Breast epithelium (tissue), 4 donors: ENCODE measurements around the gene CEP170. TPM values are rescaled to one million over a fixed set of nuclear protein-coding genes. Genes with fewer than 3 reads are reported as not detected.
"Not testable (repeated sequence)": the region's sequence is repeated elsewhere in the genome, so short reads cannot be mapped to it uniquely, and the experiment has no call there.

Experiments used
- DNase-seq, 2 donors: peaks; one replicate each; pipeline ENCODE4 v3.0.0-alpha.2; 2019; ENCODE audit warnings: low spot score in 2 of 2
- H3K27ac ChIP-seq, 2 donors: fragments of 200-600 bp; sonication (generic) in 1 of 2; one replicate each; pipeline ENCODE4 v1.5.1; 2016 to 2019; ENCODE audit warnings: mild to moderate bottlenecking in 1 of 2
- H3K27me3 ChIP-seq, 2 donors: fragments of 200-600 bp; sonication (generic) in 1 of 2; one replicate each; pipeline versions ENCODE4 v1.5.1 to v1.6.0; 2017 to 2019; ENCODE audit warnings: control low read depth in 1 of 2, mild to moderate bottlenecking in 1 of 2
- H3K36me3 ChIP-seq: fragments of 200-600 bp; one replicate; pipeline ENCODE4 v1.5.1; 2019
- H3K4me1 ChIP-seq, 2 donors: fragments of 200-600 bp; sonication (generic); one replicate each; pipeline ENCODE4 v1.5.1; 2016 to 2019; ENCODE audit warnings: control low read depth in 1 of 2
- H3K4me3 ChIP-seq, 3 donors: fragments of 200-600 bp; sonication (generic); 1 replicate in 2 of 3; 2 replicates in 1 of 3; pipeline ENCODE4 v1.5.1; 2016 to 2019; ENCODE audit warnings: mild to moderate bottlenecking in 3 of 3, moderate library complexity in 2 of 3
- H3K9me3 ChIP-seq, 2 donors: fragments of 200-600 bp; sonication (generic) in 1 of 2; one replicate each; pipeline ENCODE4 v1.5.1; 2016 to 2019; ENCODE audit warnings: control low read depth in 1 of 2
- CTCF ChIP-seq, 3 donors: fragments of 450-650 bp; IDR thresholded peaks; one replicate each; pipeline ENCODE4 v1.5.1; 2016 to 2017; ENCODE audit warnings: antibody characterized with exemption in 3 of 3, mild to moderate bottlenecking in 3 of 3, moderate library complexity in 3 of 3
- POLR2A ChIP-seq: fragments of 450-650 bp; IDR thresholded peaks from one replicate; pipeline ENCODE4 v1.6.1; 2016; ENCODE audit warnings: antibody characterized with exemption, mild to moderate bottlenecking, moderate library complexity
- POLR2AphosphoS5 ChIP-seq, 3 donors: sonication (generic); formaldehyde crosslinking; IDR thresholded peaks; one replicate each; pipeline ENCODE4 v1.6.1; 2017; ENCODE audit warnings: antibody characterized with exemption in 3 of 3
- intact Hi-C: fragments of 100-400 bp; cut with DNase I; formaldehyde crosslinking; loops from one replicate; pipeline ENCODE4 v1.15.1; 2023; ENCODE audit warnings: low total_unique reads
- total RNA-seq, 3 donors: library from RNA; depleted of rRNA; stranded (reverse); fragments of >200 nt; gene quantifications; one replicate each; pipeline ENCODE4 v1.1.0, GENCODE V29; 2016

The CEP170 gene
- total RNA-seq, 3 donors from 2014 or later: 37.4 to 54.2 (median 47.4) TPM

DNA sequence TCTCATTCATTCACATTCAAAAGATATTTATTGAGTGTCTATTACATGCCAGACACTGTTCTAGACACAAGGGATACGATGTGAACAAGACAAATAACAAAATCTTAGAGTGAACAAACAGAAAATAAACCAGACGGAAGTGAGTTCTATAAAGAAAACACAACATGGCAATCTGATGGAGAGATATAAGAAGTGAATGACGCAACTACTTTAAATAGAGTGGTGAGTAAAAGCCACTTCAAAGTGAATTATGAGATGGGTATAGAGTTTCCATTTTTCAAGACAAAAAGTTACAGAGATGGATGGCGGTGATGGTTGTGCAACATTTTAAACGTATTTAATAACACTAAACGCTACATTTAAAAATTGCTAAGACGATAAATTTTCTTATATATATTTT lies 75.4 kb downstream of the CEP170 start:
- H3K4me1 ChIP-seq: no peaks in the 10 kb centered on the region
- no peaks in the 10 kb centered on the region for H3K9me3 ChIP-seq
- H3K36me3 ChIP-seq: no peaks in the 10 kb centered on the region
- H3K27ac ChIP-seq: no peak overlapping the region
- H3K4me3 ChIP-seq: no peak overlapping the region
- TF ChIP-seq POLR2AphosphoS5 (IDR thresholded peaks at IDR 0.05) (no peak), CTCF (IDR thresholded peaks at IDR 0.05) (no peak), POLR2A (no peak)
- H3K27me3 ChIP-seq: no peaks in the 10 kb centered on the region
- intact Hi-C loops: no loop called here
- DNase-seq: no peak

GRCh38 chr1:243177792-243178191 lies 77.3 kb downstream of the CEP170 start:
- H3K9me3 ChIP-seq, DNase-seq, H3K27me3 ChIP-seq, H3K36me3 ChIP-seq, H3K4me1 ChIP-seq, intact Hi-C loops, H3K4me3 ChIP-seq, H3K27ac ChIP-seq: not testable (repeated sequence)

GRCh38 chr1:243173758-243174369 lies 81.2 kb downstream of the CEP170 start:
- intact Hi-C loops, H3K27me3 ChIP-seq, H3K4me3 ChIP-seq, H3K36me3 ChIP-seq, H3K4me1 ChIP-seq, H3K27ac ChIP-seq, H3K9me3 ChIP-seq, DNase-seq: not testable (repeated sequence)

- H3K27ac ChIP-seq, H3K9me3 ChIP-seq, intact Hi-C loops, H3K4me3 ChIP-seq, H3K27me3 ChIP-seq, H3K4me1 ChIP-seq, H3K36me3 ChIP-seq, DNase-seq: not testable (repeated sequence)
Observed at GRCh38 chr1:243164911-243165310, 90.2 kb downstream of the CEP170 start.

GRCh38 chr1:243150906-243151305 lies 104.2 kb downstream of the CEP170 start:
- H3K4me1 ChIP-seq, DNase-seq, H3K36me3 ChIP-seq, H3K4me3 ChIP-seq, H3K9me3 ChIP-seq, H3K27ac ChIP-seq, intact Hi-C loops, H3K27me3 ChIP-seq: not testable (repeated sequence)

DNA sequence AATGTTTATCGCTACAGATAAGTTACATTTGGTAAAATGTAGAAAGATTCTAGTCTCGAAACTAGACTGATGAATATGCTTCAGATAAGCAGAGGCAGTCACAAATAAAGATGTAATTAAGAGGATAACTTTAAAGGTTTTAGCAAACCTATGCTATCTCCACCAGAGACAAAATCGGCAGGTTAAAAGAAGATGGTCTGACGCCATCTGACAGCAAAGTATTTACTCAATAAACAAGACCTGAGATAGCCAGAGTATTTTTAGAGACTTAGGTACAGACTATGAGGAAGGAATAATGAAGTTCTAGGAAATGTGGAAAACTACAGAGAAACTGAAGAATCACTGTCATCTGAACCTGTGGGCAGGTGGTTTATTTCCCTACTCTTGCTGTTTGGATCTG lies 106.0 kb downstream of the CEP170 start:
- H3K9me3 ChIP-seq, H3K36me3 ChIP-seq, H3K4me1 ChIP-seq, DNase-seq, H3K27ac ChIP-seq, H3K27me3 ChIP-seq, intact Hi-C loops, H3K4me3 ChIP-seq: not testable (repeated sequence)

DNA sequence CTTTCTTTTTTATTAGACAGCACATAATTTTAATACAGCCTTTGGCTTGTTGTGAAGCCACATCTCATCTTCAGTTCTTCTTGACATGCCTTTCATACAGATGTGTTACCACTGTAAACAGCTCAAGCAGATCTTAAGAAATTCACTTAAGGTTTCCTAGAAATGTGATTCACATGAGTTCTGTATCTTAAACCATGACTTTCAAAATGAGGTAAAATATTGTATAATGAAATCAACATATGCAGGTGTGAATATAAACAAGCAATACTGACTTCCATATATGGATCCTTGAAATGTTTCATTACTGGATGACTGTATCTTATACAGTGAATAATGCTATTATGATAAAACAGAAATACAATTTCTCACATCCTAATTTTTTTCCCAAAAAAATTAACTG lies 107.7 kb downstream of the CEP170 start:
- intact Hi-C loops, H3K36me3 ChIP-seq, H3K27me3 ChIP-seq, H3K9me3 ChIP-seq, DNase-seq, H3K27ac ChIP-seq, H3K4me3 ChIP-seq, H3K4me1 ChIP-seq: not testable (repeated sequence)

DNA sequence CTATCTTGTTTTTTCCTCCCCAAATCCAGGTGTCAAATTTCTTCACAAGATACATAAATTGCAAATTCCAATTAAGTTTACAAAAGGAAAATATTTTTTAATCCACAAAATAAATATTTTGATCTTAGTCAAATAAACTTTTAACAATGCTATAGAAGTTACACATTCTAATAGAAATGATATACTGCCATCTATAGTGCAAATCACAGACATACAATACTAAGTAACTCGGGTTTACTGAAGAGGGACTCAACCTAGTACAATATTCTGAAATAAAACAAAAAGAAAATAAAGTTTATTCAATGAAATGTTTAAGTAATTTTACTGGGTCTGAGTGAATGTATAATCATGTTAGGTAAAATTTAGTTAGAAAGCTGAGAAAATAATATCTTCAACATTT lies 114.6 kb downstream of the CEP170 start:
- intact Hi-C loops, DNase-seq, H3K27ac ChIP-seq, H3K4me1 ChIP-seq, H3K4me3 ChIP-seq, H3K27me3 ChIP-seq, H3K9me3 ChIP-seq, H3K36me3 ChIP-seq: not testable (repeated sequence)

DNA sequence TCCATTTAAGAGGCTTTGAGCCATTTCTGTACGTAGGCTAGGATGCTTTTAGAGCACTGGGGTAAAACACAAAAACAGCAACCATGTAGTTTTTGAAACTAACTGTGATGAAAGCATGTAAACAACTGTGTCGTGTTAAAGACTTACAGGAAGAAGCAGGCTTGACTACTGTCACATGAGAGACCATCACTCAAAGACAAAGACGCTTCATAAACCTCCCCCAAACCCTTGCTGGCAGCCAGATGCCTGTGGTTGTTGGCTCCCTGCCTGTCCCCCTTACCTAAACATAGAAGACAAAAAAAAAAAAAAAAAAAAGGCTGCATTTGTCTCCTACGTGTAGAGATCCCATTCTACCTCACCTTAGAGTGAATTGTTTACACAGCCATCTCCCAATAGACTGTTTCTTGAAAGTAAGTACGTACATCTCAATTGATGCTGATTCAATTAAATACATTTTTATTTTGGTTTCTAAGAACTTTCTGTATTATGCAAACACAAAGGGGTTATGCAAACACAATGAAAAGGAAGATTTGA lies 132.1 kb downstream of the CEP170 start:
- H3K4me1 ChIP-seq, H3K4me3 ChIP-seq, DNase-seq, intact Hi-C loops, H3K27ac ChIP-seq, H3K27me3 ChIP-seq, H3K9me3 ChIP-seq, H3K36me3 ChIP-seq: not testable (repeated sequence)

- H3K27me3 ChIP-seq, H3K36me3 ChIP-seq, H3K4me1 ChIP-seq, H3K9me3 ChIP-seq, DNase-seq, H3K4me3 ChIP-seq, intact Hi-C loops, H3K27ac ChIP-seq: not testable (repeated sequence)
Observed at GRCh38 chr1:243121939-243122338, 133.1 kb downstream of the CEP170 start.

DNA sequence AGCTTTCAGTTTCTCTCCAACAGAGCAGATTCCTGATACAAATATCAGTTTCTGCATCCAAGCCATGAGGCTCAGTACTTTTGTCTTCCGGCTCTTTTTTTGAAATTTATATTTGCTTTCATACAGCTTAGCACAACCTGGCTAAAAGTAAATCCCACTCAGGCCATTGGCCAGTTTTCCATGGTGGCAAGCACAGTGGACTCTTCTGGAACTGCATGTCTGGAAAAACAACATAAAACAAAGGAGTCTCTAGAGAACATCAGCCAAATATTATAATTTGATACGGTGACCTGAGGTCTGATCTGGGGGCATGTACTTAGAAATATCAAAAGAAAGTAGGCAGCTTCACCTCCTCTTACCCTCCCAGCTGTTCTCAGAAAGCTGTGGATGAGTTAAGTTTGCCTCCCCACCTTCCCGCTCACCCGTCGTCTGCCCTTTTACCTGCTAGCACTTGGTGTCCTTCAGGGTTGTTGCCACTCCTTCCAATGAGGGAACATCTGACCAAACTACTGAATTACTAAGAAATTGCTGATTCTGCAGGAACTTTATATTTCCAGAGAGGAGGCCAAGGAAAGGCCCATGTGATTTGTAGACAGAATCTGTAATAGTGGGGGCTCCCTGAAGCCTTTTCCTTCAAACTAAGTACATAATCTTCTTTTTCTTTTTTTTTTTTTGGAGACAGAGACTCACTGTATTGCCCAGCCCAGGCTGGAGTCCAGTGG lies 136.3 kb downstream of the CEP170 start:
- H3K9me3 ChIP-seq, DNase-seq, H3K4me3 ChIP-seq, intact Hi-C loops, H3K27ac ChIP-seq, H3K27me3 ChIP-seq, H3K4me1 ChIP-seq, H3K36me3 ChIP-seq: not testable (repeated sequence)

DNA sequence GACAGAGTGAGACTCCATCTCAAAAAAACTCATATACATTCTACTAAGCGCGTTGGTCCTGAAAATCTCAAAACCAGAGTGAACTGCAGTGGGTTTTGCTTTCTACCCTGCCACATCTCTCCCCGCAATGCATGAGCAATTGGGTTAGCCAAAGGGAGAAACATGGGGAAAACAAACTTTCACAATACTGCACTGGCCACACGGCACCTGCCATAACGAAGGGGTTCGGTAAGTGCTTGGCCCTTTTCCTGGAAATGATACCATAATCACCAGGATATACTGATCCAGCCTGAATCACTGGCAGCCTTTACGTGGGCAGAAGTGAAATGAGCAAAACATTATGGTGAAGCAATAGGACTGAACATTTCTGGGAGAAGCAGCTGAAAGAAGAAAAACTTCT lies 138.9 kb downstream of the CEP170 start:
- H3K36me3 ChIP-seq, intact Hi-C loops, H3K9me3 ChIP-seq, H3K4me3 ChIP-seq, H3K27me3 ChIP-seq, H3K27ac ChIP-seq, H3K4me1 ChIP-seq, DNase-seq: not testable (repeated sequence)
